Measurements from ENCODE around the gene WIPF1. TPM values are rescaled to one million over a fixed set of nuclear protein-coding genes. Genes with fewer than 3 reads are reported as not detected.

Gene WIPF1, protein sequence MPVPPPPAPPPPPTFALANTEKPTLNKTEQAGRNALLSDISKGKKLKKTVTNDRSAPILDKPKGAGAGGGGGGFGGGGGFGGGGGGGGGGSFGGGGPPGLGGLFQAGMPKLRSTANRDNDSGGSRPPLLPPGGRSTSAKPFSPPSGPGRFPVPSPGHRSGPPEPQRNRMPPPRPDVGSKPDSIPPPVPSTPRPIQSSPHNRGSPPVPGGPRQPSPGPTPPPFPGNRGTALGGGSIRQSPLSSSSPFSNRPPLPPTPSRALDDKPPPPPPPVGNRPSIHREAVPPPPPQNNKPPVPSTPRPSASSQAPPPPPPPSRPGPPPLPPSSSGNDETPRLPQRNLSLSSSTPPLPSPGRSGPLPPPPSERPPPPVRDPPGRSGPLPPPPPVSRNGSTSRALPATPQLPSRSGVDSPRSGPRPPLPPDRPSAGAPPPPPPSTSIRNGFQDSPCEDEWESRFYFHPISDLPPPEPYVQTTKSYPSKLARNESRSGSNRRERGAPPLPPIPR
- total RNA-seq (100 to 1,000 TPM; 368 to 424 TPM), total RNA-seq (237 to 259 reads per million in 2 donors)

DNA sequence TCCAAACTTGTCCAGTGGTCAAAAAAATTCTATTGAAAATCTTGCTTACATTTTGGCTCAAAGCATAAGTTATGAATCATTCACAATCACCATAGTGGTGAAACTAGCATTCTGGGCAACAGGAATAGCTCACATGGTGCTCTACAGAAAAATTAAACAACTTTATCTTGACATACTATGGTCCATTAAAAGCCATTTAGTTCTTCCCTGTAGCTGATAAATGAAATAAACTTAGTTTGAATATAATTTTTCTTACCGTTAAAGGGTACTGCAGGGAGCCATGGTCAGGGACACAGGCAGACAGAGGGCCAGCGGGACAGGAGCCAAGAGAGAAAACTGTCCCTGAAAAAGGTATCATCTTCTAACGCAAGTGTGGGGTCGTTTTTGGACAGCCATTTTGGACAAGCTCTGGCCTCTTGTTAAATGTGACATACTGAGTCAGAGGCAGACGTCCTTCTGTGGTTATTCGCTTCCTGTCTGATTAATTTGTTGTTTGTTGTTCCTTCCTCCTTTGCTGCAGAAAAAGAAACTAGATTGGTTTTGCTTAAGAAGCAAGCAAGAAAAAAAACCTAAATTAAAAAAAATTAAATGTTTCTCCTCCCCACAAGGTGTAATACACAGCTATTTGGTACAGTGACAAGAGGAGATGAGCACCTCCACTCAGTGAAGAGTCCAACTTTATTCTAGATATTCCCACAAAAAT, at the start of gene WIPF1:
WIPF1 (minus strand) TSS at position 460 of the 703 bp plus-strand sequence. CDS start 12,231 bp downstream, outside the sequence.
- peak; percentile 52 for ATAC-seq
- H3K9me3 ChIP-seq (ENCODE audit: control insufficient read depth, low read length, poor library complexity, severe bottlenecking): no peaks in the 10 kb centered on the region
- Mint-ChIP-seq H3K27ac (peak within 1 kb of the TSS; percentile 93), H3K4me1 (peaks cover 63% of the 10 kb centered on the region), H3K36me3 (ENCODE audit: low read depth) (peaks cover 10% of the 10 kb centered on the region), H3K4me3 (peak within 1 kb of the TSS; percentile 82), H3K27me3 (no peaks in the 10 kb centered on the region)
- peak in 1 of 3 donors; percentile 31 for DNase-seq

DNA sequence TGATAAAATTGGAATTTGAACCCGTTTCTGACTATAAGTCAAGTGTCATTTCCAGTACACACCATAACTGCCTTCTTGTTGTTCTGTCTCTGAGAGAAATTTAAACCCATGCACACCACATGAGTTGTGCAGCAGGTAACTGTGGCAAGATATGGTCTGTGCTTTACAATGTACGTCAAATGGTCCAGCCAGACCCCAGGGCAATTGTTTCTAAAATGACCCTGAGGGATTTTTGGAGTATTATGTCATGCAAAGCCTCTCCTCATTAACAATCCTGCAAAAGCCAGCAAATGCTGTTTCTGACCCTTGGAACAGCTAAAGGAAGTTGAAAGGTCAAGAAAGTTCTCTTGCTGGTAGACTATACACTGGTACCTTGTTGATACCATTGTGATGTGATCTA, 47.7 kb upstream of the WIPF1 start:
- Mint-ChIP-seq H3K4me3 (no peak overlapping the region), H3K4me1 (peaks cover 9% of the 10 kb centered on the region), H3K27ac (no peak overlapping the region), H3K36me3 (ENCODE audit: low read depth) (no peaks in the 10 kb centered on the region), H3K27me3 (no peaks in the 10 kb centered on the region)
- no peaks in the 10 kb centered on the region for H3K9me3 ChIP-seq (ENCODE audit: control insufficient read depth, low read length, poor library complexity, severe bottlenecking)
- DNase-seq (no peak), ATAC-seq (no peak)

DNA sequence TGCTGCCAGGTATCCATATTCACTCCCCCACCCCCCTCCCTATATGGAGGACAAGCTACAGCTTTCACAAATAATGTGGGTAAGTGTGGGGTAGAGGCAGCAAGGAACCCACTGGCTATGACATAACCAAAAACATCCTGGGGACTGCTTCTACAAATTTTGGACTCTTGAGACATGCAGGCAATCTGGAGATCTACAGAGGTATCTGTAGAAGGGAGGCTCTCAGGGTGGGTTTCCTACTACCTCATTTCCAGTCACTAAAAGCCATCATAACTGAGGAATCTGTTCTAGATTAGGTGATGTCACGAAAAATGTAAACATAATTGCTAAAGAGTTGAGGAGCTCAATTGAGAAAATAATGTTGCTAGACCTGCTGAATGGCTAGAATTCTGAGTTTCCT, 46.8 kb upstream of the WIPF1 start:
- H3K4me3 Mint-ChIP-seq: no peak overlapping the region
- DNase-seq (no peak), ATAC-seq (no peak)
- no peaks in the 10 kb centered on the region for H3K27me3 Mint-ChIP-seq
- H3K27ac Mint-ChIP-seq: no peak overlapping the region
- H3K9me3 ChIP-seq (ENCODE audit: control insufficient read depth, low read length, poor library complexity, severe bottlenecking): no peaks in the 10 kb centered on the region
- no peaks in the 10 kb centered on the region for H3K36me3 Mint-ChIP-seq (ENCODE audit: low read depth)
- peaks cover 11% of the 10 kb centered on the region for H3K4me1 Mint-ChIP-seq

DNA sequence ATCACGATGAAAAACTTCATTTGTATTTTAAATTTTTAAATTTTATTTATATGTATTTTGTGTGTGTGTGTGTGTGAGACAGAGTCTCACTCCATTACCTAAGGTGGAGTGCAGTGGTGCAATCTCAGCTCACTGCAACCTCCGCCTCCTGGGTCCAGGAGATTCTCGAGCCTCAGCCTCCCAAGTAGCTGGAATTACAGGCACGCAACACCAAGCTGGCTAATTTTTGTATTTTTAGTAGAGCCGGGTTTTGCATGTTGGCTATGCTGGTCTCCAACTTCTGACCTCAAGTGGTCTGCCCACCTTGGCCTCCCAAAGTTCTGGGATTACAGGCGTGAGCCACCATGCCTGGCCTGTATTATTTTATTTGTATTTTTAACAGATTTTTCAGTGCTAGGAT, 45.8 kb upstream of the WIPF1 start:
- H3K27me3 Mint-ChIP-seq: no peaks in the 10 kb centered on the region
- no peak for ATAC-seq

DNA sequence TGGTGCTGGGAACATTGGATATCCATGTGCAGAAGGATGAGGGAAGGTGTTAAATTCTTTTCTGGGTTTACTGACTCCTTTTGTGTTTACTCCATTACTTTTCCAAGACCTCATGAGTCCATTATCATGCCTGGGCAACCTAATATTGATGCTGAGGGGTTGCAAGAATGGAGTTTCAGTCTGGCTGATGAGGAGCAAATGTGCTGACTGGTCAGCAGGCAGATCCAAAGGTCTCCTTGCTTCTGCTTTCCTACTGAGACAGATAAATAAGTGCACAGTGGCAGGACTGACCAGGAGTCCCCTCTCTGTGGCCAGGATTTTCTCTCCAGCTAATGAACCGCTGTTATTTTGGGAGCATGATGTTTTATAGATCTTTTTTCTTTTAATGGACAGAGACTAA, 43.6 kb upstream of the WIPF1 start:
- H3K9me3 ChIP-seq (ENCODE audit: control insufficient read depth, low read length, poor library complexity, severe bottlenecking): no peaks in the 10 kb centered on the region
- no peak overlapping the region for H3K27ac Mint-ChIP-seq
- no peak overlapping the region for H3K4me3 Mint-ChIP-seq
- H3K4me1 Mint-ChIP-seq: peaks cover 16% of the 10 kb centered on the region
- H3K36me3 Mint-ChIP-seq (ENCODE audit: low read depth): no peaks in the 10 kb centered on the region
- H3K27me3 Mint-ChIP-seq: no peaks in the 10 kb centered on the region
- ATAC-seq (no peak), DNase-seq (no peak)

More for the DNA sequence above, 45.8 kb upstream of the WIPF1 start:
- DNase-seq: no peak
- H3K9me3 ChIP-seq (ENCODE audit: control insufficient read depth, low read length, poor library complexity, severe bottlenecking): no peaks in the 10 kb centered on the region
- peaks cover 11% of the 10 kb centered on the region for H3K4me1 Mint-ChIP-seq
- no peak overlapping the region for H3K27ac Mint-ChIP-seq
- H3K4me3 Mint-ChIP-seq: no peak overlapping the region
- H3K36me3 Mint-ChIP-seq (ENCODE audit: low read depth): no peaks in the 10 kb centered on the region

DNA sequence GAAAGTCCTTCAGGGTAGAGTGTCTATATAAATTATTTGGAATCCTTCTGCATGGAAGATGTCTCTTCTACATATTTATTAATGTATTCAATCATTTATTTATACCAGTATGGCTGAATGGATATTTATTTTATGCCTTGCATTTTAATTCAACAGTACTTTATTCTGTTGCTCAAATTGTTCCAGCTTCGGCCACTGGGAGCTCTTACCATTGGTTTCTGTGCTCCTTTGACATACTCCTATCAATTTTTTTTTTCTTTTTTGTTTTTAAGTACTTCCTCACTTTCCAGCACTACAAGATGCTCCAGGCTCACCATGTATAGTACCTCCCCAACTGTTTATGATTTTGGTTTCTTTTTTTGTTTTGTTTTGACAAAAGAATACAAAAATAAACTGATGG, 39.4 kb upstream of the WIPF1 start:
- H3K27me3 Mint-ChIP-seq: no peaks in the 10 kb centered on the region
- DNase-seq (no peak), ATAC-seq (no peak)
- peaks cover 6% of the 10 kb centered on the region for H3K36me3 Mint-ChIP-seq (ENCODE audit: low read depth)
- peak overlapping the region; percentile 99 for H3K27ac Mint-ChIP-seq
- H3K4me3 Mint-ChIP-seq: no peak overlapping the region
- H3K9me3 ChIP-seq (ENCODE audit: control insufficient read depth, low read length, poor library complexity, severe bottlenecking): no peaks in the 10 kb centered on the region
- peaks cover 35% of the 10 kb centered on the region for H3K4me1 Mint-ChIP-seq

DNA sequence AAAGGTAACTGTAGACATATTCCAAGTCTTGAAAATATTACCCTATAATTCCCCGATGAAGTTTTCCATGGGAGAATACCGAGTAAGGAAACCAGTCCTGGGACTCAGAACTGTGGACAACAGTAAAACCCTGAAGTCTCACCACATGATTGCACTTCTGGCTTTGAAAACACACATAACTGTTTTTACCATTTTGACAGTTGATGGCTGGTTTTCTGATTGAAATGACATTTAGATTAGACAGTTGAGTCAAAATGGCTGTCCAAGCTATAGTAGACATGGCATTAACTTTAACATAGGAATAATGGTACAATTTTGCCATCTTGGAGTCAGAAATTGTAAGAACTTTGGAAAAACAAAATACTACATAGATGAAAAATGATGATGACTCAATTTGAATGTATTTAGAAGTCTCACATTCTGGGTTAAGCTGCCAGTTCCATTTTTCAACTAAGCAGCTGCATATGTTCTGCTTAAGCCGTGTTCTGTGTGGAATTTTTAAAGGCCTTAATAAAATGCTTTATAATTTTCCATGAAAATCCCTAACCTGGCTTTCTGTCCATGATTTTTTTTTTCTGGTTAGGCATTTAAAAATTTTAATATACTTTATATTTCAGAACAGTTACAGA, 38.3 kb upstream of the WIPF1 start:
- no peak for ATAC-seq
- Mint-ChIP-seq H3K4me1 (peaks cover 41% of the 10 kb centered on the region), H3K36me3 (ENCODE audit: low read depth) (peaks cover 8% of the 10 kb centered on the region), H3K27me3 (no peaks in the 10 kb centered on the region), H3K4me3 (peak overlapping the region; percentile 98), H3K27ac (peak overlapping the region; percentile 99)
- H3K9me3 ChIP-seq (ENCODE audit: control insufficient read depth, low read length, poor library complexity, severe bottlenecking): no peaks in the 10 kb centered on the region
- DNase-seq: no peak

DNA sequence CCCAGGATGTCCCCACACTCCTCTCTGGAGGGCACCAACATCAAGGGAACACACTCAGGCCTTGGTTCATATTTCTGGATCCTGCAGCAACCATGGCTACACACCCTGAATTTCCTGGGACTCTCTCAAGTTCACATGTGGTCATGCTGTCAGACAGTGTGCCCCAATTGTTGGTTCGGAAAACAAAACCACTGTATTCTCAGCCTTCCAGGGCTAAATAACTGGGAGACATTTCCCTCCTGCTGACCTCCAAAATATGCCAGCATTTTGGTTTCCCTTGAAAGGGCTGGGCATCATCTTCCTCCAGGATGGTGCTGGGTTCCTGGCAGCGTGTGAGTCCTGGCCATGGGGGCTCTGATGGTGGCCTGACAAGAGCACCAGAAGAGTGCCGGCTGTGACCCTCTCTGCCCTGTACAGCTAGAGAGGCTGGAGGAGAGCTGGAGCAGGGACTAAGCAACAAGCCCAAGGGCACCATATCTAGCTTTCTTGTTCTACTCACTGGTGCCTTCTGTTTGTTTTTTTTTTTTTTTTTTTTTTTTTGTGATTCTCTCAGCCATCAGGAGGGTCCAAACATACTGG, 37.5 kb upstream of the WIPF1 start:
- H3K27me3 Mint-ChIP-seq: no peaks in the 10 kb centered on the region
- H3K4me3 Mint-ChIP-seq: peak overlapping the region; percentile 98
- no peaks in the 10 kb centered on the region for H3K9me3 ChIP-seq (ENCODE audit: control insufficient read depth, low read length, poor library complexity, severe bottlenecking)
- H3K27ac Mint-ChIP-seq: peak overlapping the region; percentile 99
- no peak for ATAC-seq
- H3K4me1 Mint-ChIP-seq: peaks cover 45% of the 10 kb centered on the region
- DNase-seq: no peak
- peaks cover 11% of the 10 kb centered on the region for H3K36me3 Mint-ChIP-seq (ENCODE audit: low read depth)

DNA sequence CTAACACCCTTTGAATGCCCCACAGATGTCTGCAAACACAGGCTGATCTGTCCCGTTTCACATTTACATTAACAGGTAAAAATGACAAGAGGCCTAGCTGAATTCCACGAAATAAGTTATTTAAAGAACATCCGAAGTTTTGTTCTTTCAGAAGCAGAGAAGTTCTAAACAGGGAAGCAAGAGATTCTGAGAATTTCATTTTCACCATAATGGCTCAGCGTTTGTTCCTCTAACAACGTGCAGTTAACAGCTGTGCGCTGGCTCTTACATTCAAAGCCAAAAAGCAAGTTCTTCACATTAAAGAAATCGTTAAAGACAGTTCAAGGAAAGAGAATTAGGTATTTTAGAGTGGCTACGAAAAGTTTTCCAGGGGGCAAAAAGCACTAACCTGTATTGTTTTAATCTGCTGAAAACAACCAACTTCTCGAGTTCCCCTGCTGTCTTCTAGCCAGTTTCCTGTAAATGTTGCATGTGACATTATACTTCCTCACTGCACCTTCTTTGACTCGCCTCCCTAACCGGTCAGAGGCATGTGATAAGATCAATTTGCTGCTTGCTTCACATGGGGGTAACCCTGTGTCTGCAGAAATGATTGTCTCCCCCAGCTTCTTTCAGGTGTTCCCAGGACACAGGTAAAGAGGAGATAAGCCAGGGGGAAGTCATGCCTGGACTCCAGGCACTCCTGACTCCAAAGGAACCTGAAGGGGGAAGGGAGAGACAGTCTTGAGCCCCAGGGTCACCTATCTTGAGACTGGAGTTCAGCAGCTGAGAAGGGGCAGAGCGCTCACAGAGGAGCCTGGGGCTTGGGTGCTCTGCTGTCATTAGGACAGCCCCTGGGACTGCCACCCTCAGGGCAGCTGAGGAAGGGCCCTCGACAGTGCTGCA, 36.8 kb upstream of the WIPF1 start:
- peak; percentile 22 to 32 (median 29) for DNase-seq
- peaks cover 12% of the 10 kb centered on the region for H3K36me3 Mint-ChIP-seq (ENCODE audit: low read depth)
- H3K4me3 Mint-ChIP-seq: peak overlapping the region; percentile 98
- no peaks in the 10 kb centered on the region for H3K27me3 Mint-ChIP-seq
- peak; percentile 78 for ATAC-seq
- H3K27ac Mint-ChIP-seq: peak overlapping the region; percentile 99
- no peaks in the 10 kb centered on the region for H3K9me3 ChIP-seq (ENCODE audit: control insufficient read depth, low read length, poor library complexity, severe bottlenecking)
- peaks cover 50% of the 10 kb centered on the region for H3K4me1 Mint-ChIP-seq

DNA sequence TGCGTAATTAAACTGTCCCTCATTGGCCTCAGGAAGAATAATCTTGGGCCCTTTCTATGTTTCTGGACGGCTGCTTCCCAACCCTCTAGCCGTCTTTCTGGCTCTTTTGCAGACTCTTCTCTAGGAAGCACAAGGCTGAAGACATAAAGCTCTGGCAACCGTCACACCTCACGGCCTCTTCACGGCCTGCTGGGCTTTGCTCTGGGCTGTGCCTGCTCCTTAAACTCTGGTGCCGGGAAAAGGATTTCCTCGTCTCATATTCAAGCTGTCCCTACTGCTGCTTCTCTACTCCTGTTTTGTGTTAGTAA, 36.0 kb upstream of the WIPF1 start:
- H3K4me3 Mint-ChIP-seq: peak overlapping the region; percentile 98
- no peak for ATAC-seq

DNA sequence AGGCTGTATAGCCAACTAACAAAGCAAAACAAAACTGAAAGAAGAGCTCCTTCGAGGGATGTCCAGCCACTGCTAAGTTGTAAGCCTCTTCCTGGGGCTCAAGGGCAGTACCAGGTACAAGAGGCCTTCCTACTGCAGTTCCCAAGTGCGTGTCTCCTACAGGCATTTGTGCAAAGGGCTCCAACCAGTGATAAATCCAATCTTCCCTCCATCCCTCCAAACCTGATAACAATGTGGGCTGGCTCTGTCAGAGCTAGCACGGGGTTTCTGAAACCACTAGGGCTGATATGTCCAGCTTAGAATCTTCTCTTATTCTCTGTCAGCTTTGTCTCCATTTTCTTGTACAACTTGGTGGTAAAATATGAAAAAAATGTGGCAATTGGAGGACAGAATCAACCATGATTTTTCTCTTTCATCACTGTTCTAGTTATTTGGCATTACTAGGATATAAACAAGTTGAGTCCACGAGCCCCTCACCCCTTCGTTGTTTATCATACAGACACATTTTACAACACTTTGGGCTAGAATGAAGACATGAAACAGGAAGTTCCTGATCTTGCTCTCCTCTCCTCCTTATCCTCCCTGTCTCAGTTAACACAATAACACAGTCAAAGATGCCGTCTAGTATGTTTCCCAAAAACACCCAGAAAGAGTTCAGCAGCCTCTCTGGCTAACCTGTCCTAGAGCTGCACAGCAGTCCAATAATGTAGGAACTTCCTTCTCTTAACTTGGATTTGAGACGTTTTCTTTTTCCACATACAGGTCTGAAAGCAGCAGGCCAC, 35.4 kb upstream of the WIPF1 start:
- no peaks in the 10 kb centered on the region for H3K27me3 Mint-ChIP-seq
- DNase-seq (no peak), ATAC-seq (peak; percentile 14)
- H3K36me3 Mint-ChIP-seq (ENCODE audit: low read depth): peaks cover 19% of the 10 kb centered on the region
- no peaks in the 10 kb centered on the region for H3K9me3 ChIP-seq (ENCODE audit: control insufficient read depth, low read length, poor library complexity, severe bottlenecking)
- H3K4me1 Mint-ChIP-seq: peaks cover 52% of the 10 kb centered on the region
- H3K4me3 Mint-ChIP-seq: peak overlapping the region; percentile 98
- peak overlapping the region; percentile 99 for H3K27ac Mint-ChIP-seq

More for the DNA sequence above, 36.0 kb upstream of the WIPF1 start:
- peaks cover 14% of the 10 kb centered on the region for H3K36me3 Mint-ChIP-seq (ENCODE audit: low read depth)
- H3K4me1 Mint-ChIP-seq: peaks cover 52% of the 10 kb centered on the region
- no peaks in the 10 kb centered on the region for H3K27me3 Mint-ChIP-seq
- DNase-seq: no peak
- H3K9me3 ChIP-seq (ENCODE audit: control insufficient read depth, low read length, poor library complexity, severe bottlenecking): no peaks in the 10 kb centered on the region
- peak overlapping the region; percentile 99 for H3K27ac Mint-ChIP-seq

Measured in T-helper 17 cell (primary cell).